Choroid plexus epithelial cell (primary cell): ENCODE data around the gene KIF1A.

Source experiments
- DNase-seq: peaks from one replicate; pipeline ENCODE4 v3.0.0-alpha.2; 2010; ENCODE audit warnings: low read depth
- H3K4me3 ChIP-seq: 2 replicates; pipeline ENCODE4 v1.5.1; 2011; ENCODE audit warnings: low read depth, mild to moderate bottlenecking, control low read depth, low read length, moderate library complexity
- TF ChIP-seq, protein P1 (sequence below): conservative IDR thresholded peaks from 2 replicates; pipeline ENCODE4 v1.5.1; 2011; ENCODE audit warnings: low read depth, mild to moderate bottlenecking, control low read depth, inconsistent platforms, low read length, moderate library complexity

The KIF1A gene

GRCh38 chr2:240803191-240803590 lies 16.8 kb downstream of the KIF1A start:
- no peak for DNase-seq
- H3K4me3 ChIP-seq, result no peak overlapping the region
- TF ChIP-seq, protein P1, sequence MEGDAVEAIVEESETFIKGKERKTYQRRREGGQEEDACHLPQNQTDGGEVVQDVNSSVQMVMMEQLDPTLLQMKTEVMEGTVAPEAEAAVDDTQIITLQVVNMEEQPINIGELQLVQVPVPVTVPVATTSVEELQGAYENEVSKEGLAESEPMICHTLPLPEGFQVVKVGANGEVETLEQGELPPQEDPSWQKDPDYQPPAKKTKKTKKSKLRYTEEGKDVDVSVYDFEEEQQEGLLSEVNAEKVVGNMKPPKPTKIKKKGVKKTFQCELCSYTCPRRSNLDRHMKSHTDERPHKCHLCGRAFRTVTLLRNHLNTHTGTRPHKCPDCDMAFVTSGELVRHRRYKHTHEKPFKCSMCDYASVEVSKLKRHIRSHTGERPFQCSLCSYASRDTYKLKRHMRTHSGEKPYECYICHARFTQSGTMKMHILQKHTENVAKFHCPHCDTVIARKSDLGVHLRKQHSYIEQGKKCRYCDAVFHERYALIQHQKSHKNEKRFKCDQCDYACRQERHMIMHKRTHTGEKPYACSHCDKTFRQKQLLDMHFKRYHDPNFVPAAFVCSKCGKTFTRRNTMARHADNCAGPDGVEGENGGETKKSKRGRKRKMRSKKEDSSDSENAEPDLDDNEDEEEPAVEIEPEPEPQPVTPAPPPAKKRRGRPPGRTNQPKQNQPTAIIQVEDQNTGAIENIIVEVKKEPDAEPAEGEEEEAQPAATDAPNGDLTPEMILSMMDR, result no peak

DNA sequence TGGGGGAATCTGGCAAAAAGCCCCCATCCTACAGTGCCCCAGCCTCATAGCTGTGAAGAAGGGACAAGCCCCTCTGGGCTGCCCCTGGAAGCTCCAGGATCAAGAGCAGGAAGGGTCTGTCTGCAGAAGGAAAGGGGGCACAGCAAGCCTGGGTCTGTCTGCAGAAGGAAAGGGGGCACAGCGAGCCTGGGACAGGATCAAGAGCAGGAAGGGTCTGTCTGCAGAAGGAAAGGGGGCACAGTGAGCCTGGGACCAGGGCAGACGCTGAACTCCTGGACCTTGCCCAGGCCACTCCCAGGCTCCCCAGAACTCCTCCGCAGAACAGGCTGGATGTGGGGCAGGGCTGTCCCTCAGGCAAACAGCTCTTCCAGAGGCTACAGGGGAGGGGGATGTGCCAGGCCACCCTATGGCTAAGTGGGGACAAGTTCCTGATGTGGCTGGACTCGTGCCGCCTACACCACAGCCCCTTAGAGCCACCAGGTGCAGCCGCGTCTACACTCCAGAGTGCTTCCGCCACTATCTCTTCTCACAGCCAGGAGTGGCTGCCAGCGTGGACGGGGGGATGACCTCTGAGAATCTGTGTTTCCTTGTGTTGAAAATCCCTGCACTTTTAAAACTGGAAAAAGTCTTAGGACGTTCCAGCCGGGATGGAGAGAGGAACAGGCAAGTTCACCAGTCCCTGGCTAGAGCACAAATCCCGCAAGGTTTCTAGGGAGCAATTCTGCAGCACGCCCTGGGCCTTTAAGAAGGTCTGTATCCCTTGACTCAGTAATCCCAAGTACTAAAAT lies 20.8 kb downstream of the KIF1A start:
- no peak for DNase-seq
- no peak overlapping the region for H3K4me3 ChIP-seq
- TF ChIP-seq, protein P1, result no peak

GRCh38 chr2:240798327-240798905 lies 21.6 kb downstream of the KIF1A start:
- no peak overlapping the region for H3K4me3 ChIP-seq
- no peak for DNase-seq
- TF ChIP-seq, protein P1, result no peak

GRCh38 chr2:240797914-240798313 lies 22.1 kb downstream of the KIF1A start:
- no peak for DNase-seq
- TF ChIP-seq, protein P1, result no peak
- H3K4me3 ChIP-seq, result no peak overlapping the region

DNA sequence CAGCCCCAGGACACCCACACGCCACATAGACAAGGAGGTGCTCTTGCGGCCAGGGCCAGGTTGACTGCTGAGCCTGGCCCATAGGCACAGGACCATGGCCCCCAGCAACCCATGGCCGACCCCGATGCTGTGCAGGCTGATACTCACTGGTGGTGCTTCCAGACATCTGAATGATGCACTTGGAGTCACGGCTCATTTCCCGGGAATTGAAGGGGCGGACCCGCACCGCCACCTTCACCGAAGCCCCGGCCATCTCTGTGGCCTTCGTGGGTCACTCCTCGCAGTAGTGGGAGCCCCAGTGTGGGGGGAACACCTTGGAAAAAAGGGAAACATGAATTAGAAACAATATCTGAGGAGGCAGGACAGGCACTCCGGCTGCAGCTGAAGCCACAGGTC lies 22.5 kb downstream of the KIF1A start:
- H3K4me3 ChIP-seq, result no peak overlapping the region
- DNase-seq, result no peak
- TF ChIP-seq, protein P1, result no peak

DNA sequence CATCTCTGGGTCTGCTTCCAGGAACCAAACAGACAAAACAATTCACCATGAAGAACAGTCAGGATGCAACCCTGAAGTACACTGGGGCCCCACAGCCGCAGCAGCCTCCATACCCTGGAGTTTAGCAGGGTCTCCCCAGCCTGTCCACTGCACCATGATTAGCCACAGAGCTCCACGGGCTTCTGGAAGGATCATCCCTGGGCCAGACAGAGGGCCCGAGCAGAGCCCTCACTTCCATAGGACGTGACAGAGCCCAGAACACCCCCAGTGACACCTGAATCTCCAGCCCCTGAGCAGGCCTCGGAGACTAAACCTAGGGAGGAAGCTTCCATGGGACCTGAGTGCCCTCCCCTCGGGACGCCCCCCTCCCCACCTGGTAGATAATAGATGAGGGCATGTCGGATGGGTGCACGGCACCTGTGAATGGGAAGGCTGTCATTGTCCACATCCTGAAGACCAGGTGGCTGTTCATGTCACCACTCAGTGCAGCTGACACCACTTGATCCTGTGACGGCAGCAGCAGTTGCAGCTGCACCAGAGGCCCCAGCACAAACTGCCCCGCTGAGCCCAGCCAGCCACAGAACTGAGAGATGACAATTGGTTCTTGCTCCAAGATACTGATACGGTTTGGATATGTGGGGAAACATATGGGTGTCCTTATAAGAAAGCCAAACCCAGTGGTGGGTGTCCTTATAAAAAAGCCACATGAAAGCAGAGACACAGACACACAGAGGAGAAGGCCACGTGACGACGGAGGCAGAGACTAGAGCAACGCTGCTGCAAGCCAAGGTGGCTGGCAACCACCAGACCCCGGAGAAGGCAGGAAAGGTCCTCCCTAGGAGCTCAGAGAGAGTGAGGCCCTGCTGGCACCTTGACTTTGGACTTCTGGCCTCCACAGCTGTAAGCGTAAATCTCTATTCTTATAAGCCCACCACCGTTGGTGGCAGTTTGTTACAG lies 23.2 kb downstream of the KIF1A start:
- H3K4me3 ChIP-seq, result no peak overlapping the region
- no peak for DNase-seq
- TF ChIP-seq, protein P1, result no peak
